GM23338 (cell line): ENCODE measurements around the gene ZSCAN31. TPM values are rescaled to one million over a fixed set of nuclear protein-coding genes. Genes with fewer than 3 reads are reported as not detected.

ENCODE experiments used
- ATAC-seq: fragments of 200-7000 bp; cut with Tn5 transposase; 3 replicates; pipeline ENCODE4 v1.9.1; 2020
- DNase-seq: peaks from one replicate; pipeline ENCODE4 v3.0.0-alpha.2; 2015; ENCODE audit warnings: low spot score
- H2AFZ ChIP-seq: fragments of 200-600 bp; sonication (generic); 2 replicates; pipeline ENCODE4 v1.8.0; 2016; ENCODE audit warnings: antibody characterized with exemption, mild to moderate bottlenecking, moderate library complexity
- H3F3A ChIP-seq: fragments of 200-600 bp; sonication (generic); replicated peaks from 2 replicates; pipeline ENCODE4 v1.8.0; 2017; ENCODE audit warnings: antibody characterized with exemption, mixed run types, low read depth
- H3K27ac ChIP-seq: fragments of 200-600 bp; sonication (generic); 2 replicates; pipeline ENCODE4 v1.6.1; 2016; ENCODE audit warnings: low read depth
- H3K27me3 ChIP-seq: fragments of 200-600 bp; sonication (generic); 2 replicates; pipeline ENCODE4 v1.8.0; 2016; ENCODE audit warnings: mild to moderate bottlenecking, mixed run types, moderate library complexity; ENCODE audit not compliant: insufficient read depth
- H3K36me3 ChIP-seq: fragments of 200-600 bp; sonication (generic); 2 replicates; pipeline ENCODE4 v1.8.0; 2016; ENCODE audit warnings: mild to moderate bottlenecking; ENCODE audit not compliant: insufficient read depth
- H3K4me1 ChIP-seq: fragments of 200-600 bp; sonication (generic); 2 replicates; pipeline ENCODE4 v1.8.0; 2016; ENCODE audit warnings: mild to moderate bottlenecking, moderate library complexity; ENCODE audit not compliant: insufficient read depth
- H3K4me2 ChIP-seq: fragments of 200-600 bp; sonication (generic); 2 replicates; pipeline ENCODE4 v1.7.1; 2017; ENCODE audit warnings: mixed run types
- H3K4me3 ChIP-seq: fragments of 200-600 bp; sonication (generic); 2 replicates; pipeline ENCODE4 v1.6.1; 2016; ENCODE audit warnings: mixed run types
- H3K79me2 ChIP-seq: fragments of 200-600 bp; sonication (generic); replicated peaks from 2 replicates; pipeline ENCODE4 v1.8.0; 2017; ENCODE audit warnings: mild to moderate bottlenecking; ENCODE audit not compliant: insufficient read depth
- H3K9me2 ChIP-seq: fragments of 200-600 bp; sonication (generic); 2 replicates; pipeline ENCODE4 v1.8.0; 2017; ENCODE audit not compliant: insufficient read depth
- H4K20me1 ChIP-seq: fragments of 200-600 bp; sonication (generic); replicated peaks from 2 replicates; pipeline ENCODE4 v1.8.0; 2017; ENCODE audit warnings: mild to moderate bottlenecking; ENCODE audit not compliant: insufficient read depth
- H3K27ac Mint-ChIP-seq: 2 replicates; pipeline ENCODE4 v1.8.0; 2020; ENCODE audit warnings: inconsistent platforms, mild to moderate bottlenecking, moderate library complexity, mixed read lengths
- H3K27me3 Mint-ChIP-seq: 3 replicates; pipeline ENCODE4 v1.8.0; 2022; ENCODE audit warnings: low read depth, mild to moderate bottlenecking, moderate library complexity, mixed read lengths, inconsistent platforms; ENCODE audit not compliant: insufficient read depth, poor library complexity
- H3K36me3 Mint-ChIP-seq: 3 replicates; pipeline ENCODE4 v1.8.0; 2021; ENCODE audit warnings: low read depth, mild to moderate bottlenecking, inconsistent platforms, moderate library complexity, mixed read lengths
- H3K4me1 Mint-ChIP-seq: 3 replicates; pipeline ENCODE4 v1.8.0; 2020; ENCODE audit warnings: mild to moderate bottlenecking, inconsistent platforms, mixed read lengths
- H3K4me3 Mint-ChIP-seq: 3 replicates; pipeline ENCODE4 v1.8.0; 2021; ENCODE audit warnings: moderate library complexity, mild to moderate bottlenecking, inconsistent platforms, mixed read lengths
- H3K9me3 Mint-ChIP-seq: 3 replicates; pipeline ENCODE4 v1.8.0; 2020; ENCODE audit warnings: moderate library complexity, mild to moderate bottlenecking, inconsistent platforms, mixed read lengths
- CREB1 ChIP-seq: fragments of 250-450 bp; sonication (Bioruptor Pico); IDR thresholded peaks from 2 replicates; pipeline ENCODE4 v1.5.0; 2020; ENCODE audit warnings: low read depth, mild to moderate bottlenecking, moderate library complexity
- EZH2 ChIP-seq: fragments of 200-600 bp; sonication (generic); IDR thresholded peaks from one replicate; pipeline ENCODE4 v1.8.0; 2017; ENCODE audit warnings: antibody characterized with exemption, mild to moderate bottlenecking, low read depth; ENCODE audit not compliant: unreplicated experiment
- EZH2phosphoT487 ChIP-seq: fragments of 200-600 bp; sonication (generic); IDR thresholded peaks from one replicate; pipeline ENCODE4 v1.8.1; 2018; ENCODE audit warnings: antibody characterized with exemption; ENCODE audit not compliant: unreplicated experiment
- JUNB ChIP-seq: IDR thresholded peaks from one replicate; pipeline ENCODE4 v1.6.1; 2016; ENCODE audit warnings: antibody characterized with exemption; ENCODE audit not compliant: unreplicated experiment
- NANOG ChIP-seq: IDR thresholded peaks from 2 replicates; pipeline ENCODE4 v1.6.1; 2016; ENCODE audit warnings: antibody characterized with exemption, borderline replicate concordance
- POLR2AphosphoS5 ChIP-seq: IDR thresholded peaks from 2 replicates; pipeline ENCODE4 v1.6.1; 2016; ENCODE audit warnings: antibody characterized with exemption, low read depth
- STAT1 ChIP-seq: IDR thresholded peaks from one replicate; pipeline ENCODE4 v1.6.1; 2016; ENCODE audit warnings: antibody characterized with exemption; ENCODE audit not compliant: unreplicated experiment
- ZNF114 ChIP-seq: fragments of 250-450 bp; sonication (Bioruptor Pico); IDR thresholded peaks from 2 replicates; pipeline ENCODE4 v1.5.0; 2020; ENCODE audit warnings: mild to moderate bottlenecking, moderate library complexity
- ZNF331 ChIP-seq: fragments of 250-450 bp; sonication (Bioruptor Pico); IDR thresholded peaks from 2 replicates; pipeline ENCODE4 v1.5.0; 2020; ENCODE audit warnings: low read depth, mild to moderate bottlenecking, moderate library complexity
- polyA plus RNA-seq: library from polyadenylated mRNA; unstranded; fragments of >200 nt; fragmentation: Nextera tagmentation; extraction: Ambion mirVana; gene quantifications from 2 replicates; pipeline ENCODE4 v1.2.1, GENCODE V29; 2016
- total RNA-seq: library from RNA; depleted of rRNA; stranded (reverse); fragments of >200 nt; shearing (Covaris generic); gene quantifications from 2 replicates; pipeline ENCODE4 v1.2.3, GENCODE V29; 2014
- TF ChIP-seq, protein P1 (sequence below): IDR thresholded peaks from one replicate; pipeline ENCODE4 v1.6.1; 2018; ENCODE audit warnings: antibody characterized with exemption; ENCODE audit not compliant: unreplicated experiment
- TF ChIP-seq, protein P2 (sequence below): fragments of 250-450 bp; sonication (Bioruptor Pico); IDR thresholded peaks from 2 replicates; pipeline ENCODE4 v1.5.0; 2020; ENCODE audit warnings: mild to moderate bottlenecking, moderate library complexity
- TF ChIP-seq, protein P3 (sequence below), 2 experiments: fragments of 200-600 bp in 1 of 2; sonication (generic) in 1 of 2; conservative IDR thresholded peaks; 2 replicates each; pipeline versions ENCODE4 v1.5.1 to v1.6.1; 2016 to 2017; ENCODE audit warnings: antibody characterized with exemption in 2 of 2, low read depth in 2 of 2, mild to moderate bottlenecking in 2 of 2, moderate library complexity in 1 of 2
- TF ChIP-seq, protein P4 (sequence below): IDR thresholded peaks from 2 replicates; pipeline ENCODE4 v1.6.1; 2016; ENCODE audit warnings: antibody characterized with exemption

ZSCAN31 gene
- total and polyA plus RNA-seq, 2 experiments from 2014 or later: 3.1 to 4.7 TPM

DNA sequence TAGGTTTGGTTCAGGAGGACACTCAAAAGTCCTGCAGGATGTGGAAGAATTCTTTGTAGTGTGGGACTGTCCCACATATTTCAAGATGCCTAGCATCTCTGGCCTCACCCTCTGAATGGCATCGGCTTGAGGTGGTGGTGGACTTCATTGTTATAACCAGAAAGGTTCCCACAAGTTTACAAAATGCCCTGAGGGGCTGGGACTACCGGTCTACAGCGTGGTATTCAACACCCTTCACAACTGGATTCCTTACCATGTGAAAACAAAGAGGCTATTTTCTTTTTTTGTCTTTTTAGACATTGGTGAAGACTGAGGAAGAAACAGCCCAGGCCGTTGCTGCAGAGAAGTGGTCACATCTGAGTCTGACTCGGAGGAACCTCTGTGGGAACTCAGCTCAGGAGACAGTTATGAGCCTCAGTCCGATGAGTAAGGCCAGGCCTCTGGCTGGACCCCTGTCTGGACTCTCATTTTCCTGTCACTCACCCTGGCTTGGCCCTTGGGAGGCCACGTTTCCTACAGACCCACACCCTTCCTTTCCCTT is 39.4 kb downstream of the ZSCAN31 start:
- no peaks in the 10 kb centered on the region for H3K4me1 Mint-ChIP-seq
- no peaks in the 10 kb centered on the region for H3K9me3 Mint-ChIP-seq
- Histone ChIP-seq H3K79me2 (no peaks in the 10 kb centered on the region), H4K20me1 (0 out of 2 replicates have a peak, but pooled peaks cover 5% of the 10 kb centered on the region), H3K36me3 (no peaks in the 10 kb centered on the region), H3K4me1 (no peaks in the 10 kb centered on the region), H3K27me3 (no peaks in the 10 kb centered on the region), H3K9me2 (no peaks in the 10 kb centered on the region), H3F3A (no peaks in the 10 kb centered on the region), H2AFZ (no peak overlapping the region), H3K4me2 (no peak overlapping the region), H3K27ac (no peak overlapping the region), H3K4me3 (no peak overlapping the region)
- ATAC-seq (no peak), DNase-seq (no peak)
- no peak overlapping the region for H3K4me3 Mint-ChIP-seq
- H3K27me3 Mint-ChIP-seq: no peaks in the 10 kb centered on the region
- TF ChIP-seq ZNF331 (no peak), NANOG (no peak), ZNF114 (CRISPR knock-in tag) (no peak), CREB1 (CRISPR knock-in tag) (no peak), JUNB (no peak), STAT1 (no peak), POLR2AphosphoS5 (no peak), EZH2phosphoT487 (no peak), EZH2 (no peak)
- TF ChIP-seq, protein P1, sequence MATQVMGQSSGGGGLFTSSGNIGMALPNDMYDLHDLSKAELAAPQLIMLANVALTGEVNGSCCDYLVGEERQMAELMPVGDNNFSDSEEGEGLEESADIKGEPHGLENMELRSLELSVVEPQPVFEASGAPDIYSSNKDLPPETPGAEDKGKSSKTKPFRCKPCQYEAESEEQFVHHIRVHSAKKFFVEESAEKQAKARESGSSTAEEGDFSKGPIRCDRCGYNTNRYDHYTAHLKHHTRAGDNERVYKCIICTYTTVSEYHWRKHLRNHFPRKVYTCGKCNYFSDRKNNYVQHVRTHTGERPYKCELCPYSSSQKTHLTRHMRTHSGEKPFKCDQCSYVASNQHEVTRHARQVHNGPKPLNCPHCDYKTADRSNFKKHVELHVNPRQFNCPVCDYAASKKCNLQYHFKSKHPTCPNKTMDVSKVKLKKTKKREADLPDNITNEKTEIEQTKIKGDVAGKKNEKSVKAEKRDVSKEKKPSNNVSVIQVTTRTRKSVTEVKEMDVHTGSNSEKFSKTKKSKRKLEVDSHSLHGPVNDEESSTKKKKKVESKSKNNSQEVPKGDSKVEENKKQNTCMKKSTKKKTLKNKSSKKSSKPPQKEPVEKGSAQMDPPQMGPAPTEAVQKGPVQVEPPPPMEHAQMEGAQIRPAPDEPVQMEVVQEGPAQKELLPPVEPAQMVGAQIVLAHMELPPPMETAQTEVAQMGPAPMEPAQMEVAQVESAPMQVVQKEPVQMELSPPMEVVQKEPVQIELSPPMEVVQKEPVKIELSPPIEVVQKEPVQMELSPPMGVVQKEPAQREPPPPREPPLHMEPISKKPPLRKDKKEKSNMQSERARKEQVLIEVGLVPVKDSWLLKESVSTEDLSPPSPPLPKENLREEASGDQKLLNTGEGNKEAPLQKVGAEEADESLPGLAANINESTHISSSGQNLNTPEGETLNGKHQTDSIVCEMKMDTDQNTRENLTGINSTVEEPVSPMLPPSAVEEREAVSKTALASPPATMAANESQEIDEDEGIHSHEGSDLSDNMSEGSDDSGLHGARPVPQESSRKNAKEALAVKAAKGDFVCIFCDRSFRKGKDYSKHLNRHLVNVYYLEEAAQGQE: no peak
- TF ChIP-seq, protein P2, sequence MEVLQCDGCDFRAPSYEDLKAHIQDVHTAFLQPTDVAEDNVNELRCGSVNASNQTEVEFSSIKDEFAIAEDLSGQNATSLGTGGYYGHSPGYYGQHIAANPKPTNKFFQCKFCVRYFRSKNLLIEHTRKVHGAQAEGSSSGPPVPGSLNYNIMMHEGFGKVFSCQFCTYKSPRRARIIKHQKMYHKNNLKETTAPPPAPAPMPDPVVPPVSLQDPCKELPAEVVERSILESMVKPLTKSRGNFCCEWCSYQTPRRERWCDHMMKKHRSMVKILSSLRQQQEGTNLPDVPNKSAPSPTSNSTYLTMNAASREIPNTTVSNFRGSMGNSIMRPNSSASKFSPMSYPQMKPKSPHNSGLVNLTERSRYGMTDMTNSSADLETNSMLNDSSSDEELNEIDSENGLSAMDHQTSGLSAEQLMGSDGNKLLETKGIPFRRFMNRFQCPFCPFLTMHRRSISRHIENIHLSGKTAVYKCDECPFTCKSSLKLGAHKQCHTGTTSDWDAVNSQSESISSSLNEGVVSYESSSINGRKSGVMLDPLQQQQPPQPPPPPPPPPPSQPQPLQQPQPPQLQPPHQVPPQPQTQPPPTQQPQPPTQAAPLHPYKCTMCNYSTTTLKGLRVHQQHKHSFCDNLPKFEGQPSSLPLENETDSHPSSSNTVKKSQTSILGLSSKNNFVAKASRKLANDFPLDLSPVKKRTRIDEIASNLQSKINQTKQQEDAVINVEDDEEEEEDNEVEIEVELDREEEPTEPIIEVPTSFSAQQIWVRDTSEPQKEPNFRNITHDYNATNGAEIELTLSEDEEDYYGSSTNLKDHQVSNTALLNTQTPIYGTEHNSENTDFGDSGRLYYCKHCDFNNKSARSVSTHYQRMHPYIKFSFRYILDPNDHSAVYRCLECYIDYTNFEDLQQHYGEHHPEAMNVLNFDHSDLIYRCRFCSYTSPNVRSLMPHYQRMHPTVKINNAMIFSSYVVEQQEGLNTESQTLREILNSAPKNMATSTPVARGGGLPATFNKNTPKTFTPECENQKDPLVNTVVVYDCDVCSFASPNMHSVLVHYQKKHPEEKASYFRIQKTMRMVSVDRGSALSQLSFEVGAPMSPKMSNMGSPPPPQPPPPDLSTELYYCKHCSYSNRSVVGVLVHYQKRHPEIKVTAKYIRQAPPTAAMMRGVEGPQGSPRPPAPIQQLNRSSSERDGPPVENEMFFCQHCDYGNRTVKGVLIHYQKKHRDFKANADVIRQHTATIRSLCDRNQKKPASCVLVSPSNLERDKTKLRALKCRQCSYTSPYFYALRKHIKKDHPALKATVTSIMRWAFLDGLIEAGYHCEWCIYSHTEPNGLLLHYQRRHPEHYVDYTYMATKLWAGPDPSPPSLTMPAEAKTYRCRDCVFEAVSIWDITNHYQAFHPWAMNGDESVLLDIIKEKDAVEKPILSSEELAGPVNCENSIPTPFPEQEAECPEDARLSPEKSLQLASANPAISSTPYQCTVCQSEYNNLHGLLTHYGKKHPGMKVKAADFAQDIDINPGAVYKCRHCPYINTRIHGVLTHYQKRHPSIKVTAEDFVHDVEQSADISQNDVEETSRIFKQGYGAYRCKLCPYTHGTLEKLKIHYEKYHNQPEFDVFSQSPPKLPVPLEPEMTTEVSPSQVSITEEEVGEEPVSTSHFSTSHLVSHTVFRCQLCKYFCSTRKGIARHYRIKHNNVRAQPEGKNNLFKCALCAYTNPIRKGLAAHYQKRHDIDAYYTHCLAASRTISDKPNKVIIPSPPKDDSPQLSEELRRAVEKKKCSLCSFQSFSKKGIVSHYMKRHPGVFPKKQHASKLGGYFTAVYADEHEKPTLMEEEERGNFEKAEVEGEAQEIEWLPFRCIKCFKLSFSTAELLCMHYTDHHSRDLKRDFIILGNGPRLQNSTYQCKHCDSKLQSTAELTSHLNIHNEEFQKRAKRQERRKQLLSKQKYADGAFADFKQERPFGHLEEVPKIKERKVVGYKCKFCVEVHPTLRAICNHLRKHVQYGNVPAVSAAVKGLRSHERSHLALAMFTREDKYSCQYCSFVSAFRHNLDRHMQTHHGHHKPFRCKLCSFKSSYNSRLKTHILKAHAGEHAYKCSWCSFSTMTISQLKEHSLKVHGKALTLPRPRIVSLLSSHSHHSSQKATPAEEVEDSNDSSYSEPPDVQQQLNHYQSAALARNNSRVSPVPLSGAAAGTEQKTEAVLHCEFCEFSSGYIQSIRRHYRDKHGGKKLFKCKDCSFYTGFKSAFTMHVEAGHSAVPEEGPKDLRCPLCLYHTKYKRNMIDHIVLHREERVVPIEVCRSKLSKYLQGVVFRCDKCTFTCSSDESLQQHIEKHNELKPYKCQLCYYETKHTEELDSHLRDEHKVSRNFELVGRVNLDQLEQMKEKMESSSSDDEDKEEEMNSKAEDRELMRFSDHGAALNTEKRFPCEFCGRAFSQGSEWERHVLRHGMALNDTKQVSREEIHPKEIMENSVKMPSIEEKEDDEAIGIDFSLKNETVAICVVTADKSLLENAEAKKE: no peak
- TF ChIP-seq, protein P3, sequence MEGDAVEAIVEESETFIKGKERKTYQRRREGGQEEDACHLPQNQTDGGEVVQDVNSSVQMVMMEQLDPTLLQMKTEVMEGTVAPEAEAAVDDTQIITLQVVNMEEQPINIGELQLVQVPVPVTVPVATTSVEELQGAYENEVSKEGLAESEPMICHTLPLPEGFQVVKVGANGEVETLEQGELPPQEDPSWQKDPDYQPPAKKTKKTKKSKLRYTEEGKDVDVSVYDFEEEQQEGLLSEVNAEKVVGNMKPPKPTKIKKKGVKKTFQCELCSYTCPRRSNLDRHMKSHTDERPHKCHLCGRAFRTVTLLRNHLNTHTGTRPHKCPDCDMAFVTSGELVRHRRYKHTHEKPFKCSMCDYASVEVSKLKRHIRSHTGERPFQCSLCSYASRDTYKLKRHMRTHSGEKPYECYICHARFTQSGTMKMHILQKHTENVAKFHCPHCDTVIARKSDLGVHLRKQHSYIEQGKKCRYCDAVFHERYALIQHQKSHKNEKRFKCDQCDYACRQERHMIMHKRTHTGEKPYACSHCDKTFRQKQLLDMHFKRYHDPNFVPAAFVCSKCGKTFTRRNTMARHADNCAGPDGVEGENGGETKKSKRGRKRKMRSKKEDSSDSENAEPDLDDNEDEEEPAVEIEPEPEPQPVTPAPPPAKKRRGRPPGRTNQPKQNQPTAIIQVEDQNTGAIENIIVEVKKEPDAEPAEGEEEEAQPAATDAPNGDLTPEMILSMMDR (conservative IDR thresholded peaks at IDR 0.05; ENCODE audit: low read depth in 2 of 2): no peak
- TF ChIP-seq, protein P4, sequence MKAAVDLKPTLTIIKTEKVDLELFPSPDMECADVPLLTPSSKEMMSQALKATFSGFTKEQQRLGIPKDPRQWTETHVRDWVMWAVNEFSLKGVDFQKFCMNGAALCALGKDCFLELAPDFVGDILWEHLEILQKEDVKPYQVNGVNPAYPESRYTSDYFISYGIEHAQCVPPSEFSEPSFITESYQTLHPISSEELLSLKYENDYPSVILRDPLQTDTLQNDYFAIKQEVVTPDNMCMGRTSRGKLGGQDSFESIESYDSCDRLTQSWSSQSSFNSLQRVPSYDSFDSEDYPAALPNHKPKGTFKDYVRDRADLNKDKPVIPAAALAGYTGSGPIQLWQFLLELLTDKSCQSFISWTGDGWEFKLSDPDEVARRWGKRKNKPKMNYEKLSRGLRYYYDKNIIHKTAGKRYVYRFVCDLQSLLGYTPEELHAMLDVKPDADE: no peak
- no peak overlapping the region for H3K27ac Mint-ChIP-seq
- H3K36me3 Mint-ChIP-seq: peaks cover 5% of the 10 kb centered on the region
